Body of pancreas (tissue), 4 donors: Measurements from ENCODE around the gene ST6GALNAC3.

Experiments
- CTCF ChIP-seq, 7 experiments: fragments of 450-650 bp in 4 of 7; fragments of 200-600 bp in 3 of 7; sonication (generic) in 3 of 7; IDR thresholded peaks; one replicate each; pipeline ENCODE4 v1.5.1; 2016 to 2019; ENCODE audit warnings: antibody characterized with exemption in 7 of 7
- POLR2A ChIP-seq, 3 donors: fragments of 450-650 bp; IDR thresholded peaks; one replicate each; pipeline ENCODE4 v1.6.1; 2016; ENCODE audit warnings: antibody characterized with exemption in 3 of 3, mild to moderate bottlenecking in 2 of 3

- TF ChIP-seq CTCF (IDR thresholded peaks at IDR 0.05) (no peak), POLR2A (IDR thresholded peaks at IDR 0.05) (no peak)
Observed at GRCh38 chr1:76298399-76298798, 223.9 kb downstream of the ST6GALNAC3 start.
